Loucy (cell line): ENCODE data around the gene SH3BP5L.

Experiments used
- EZH2phosphoT487 ChIP-seq: fragments of 200-600 bp; IDR thresholded peaks from 2 replicates; pipeline ENCODE4 v1.6.1; 2018; ENCODE audit warnings: antibody characterized with exemption, mild to moderate bottlenecking, moderate library complexity, borderline replicate concordance
- TF ChIP-seq, protein P1 (sequence below): fragments of 200-600 bp; sonication (generic); conservative IDR thresholded peaks from 2 replicates; pipeline ENCODE4 v1.5.1; 2014; ENCODE audit warnings: mild to moderate bottlenecking, antibody characterized with exemption, low read length

DNA sequence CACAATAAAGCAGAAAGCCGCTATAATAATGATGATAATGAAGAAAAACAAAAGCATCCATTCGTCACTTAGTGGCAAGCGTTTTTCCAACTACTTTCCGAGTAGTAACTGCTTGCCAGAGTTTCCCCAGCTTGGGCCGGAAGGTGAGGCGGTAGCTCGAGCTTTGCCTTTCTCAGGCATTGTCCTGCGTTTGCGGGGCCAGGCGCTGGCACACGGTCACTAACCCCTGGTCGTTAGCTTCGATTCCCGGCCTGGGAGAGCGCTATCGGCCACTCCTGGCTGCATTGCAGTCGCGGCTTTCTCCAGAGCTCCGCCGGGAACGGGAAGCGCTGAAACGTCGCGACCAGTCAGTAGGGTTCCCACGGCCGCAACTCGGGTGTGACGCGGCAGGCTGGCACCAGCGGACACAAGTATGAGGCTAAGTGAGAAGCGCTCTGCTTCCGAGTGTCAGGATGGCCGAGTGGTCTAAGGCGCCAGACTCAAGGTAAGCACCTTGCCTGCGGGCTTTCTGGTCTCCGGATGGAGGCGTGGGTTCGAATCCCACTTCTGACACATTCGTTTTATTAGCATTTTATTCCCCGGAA, 47.8 kb upstream of the SH3BP5L start:
- TF ChIP-seq, protein P1, sequence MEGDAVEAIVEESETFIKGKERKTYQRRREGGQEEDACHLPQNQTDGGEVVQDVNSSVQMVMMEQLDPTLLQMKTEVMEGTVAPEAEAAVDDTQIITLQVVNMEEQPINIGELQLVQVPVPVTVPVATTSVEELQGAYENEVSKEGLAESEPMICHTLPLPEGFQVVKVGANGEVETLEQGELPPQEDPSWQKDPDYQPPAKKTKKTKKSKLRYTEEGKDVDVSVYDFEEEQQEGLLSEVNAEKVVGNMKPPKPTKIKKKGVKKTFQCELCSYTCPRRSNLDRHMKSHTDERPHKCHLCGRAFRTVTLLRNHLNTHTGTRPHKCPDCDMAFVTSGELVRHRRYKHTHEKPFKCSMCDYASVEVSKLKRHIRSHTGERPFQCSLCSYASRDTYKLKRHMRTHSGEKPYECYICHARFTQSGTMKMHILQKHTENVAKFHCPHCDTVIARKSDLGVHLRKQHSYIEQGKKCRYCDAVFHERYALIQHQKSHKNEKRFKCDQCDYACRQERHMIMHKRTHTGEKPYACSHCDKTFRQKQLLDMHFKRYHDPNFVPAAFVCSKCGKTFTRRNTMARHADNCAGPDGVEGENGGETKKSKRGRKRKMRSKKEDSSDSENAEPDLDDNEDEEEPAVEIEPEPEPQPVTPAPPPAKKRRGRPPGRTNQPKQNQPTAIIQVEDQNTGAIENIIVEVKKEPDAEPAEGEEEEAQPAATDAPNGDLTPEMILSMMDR, result no peak
- no peak for TF ChIP-seq EZH2phosphoT487
